ENCODE measurements around the gene SNX32. TPM values are rescaled to one million over a fixed set of nuclear protein-coding genes. Genes with fewer than 3 reads are reported as not detected.

Gene SNX32
- total RNA-seq (2014; rRNA removed; shearing (Covaris generic)), result 0.39 TPM in 1 of 2 replicates, not detected in the other

GRCh38 chr11:65833297-65834030, at the start of gene SNX32:
SNX32 (plus strand) TSS chr11:65833963; CDS start chr11:65834066, 103 bp downstream.
- DNase-seq (ENCODE audit: low read depth), result peak; percentile 94

- no peak for DNase-seq (ENCODE audit: low read depth)
Observed at GRCh38 chr11:65785319-65786007, 48.3 kb upstream of the SNX32 start.

DNA sequence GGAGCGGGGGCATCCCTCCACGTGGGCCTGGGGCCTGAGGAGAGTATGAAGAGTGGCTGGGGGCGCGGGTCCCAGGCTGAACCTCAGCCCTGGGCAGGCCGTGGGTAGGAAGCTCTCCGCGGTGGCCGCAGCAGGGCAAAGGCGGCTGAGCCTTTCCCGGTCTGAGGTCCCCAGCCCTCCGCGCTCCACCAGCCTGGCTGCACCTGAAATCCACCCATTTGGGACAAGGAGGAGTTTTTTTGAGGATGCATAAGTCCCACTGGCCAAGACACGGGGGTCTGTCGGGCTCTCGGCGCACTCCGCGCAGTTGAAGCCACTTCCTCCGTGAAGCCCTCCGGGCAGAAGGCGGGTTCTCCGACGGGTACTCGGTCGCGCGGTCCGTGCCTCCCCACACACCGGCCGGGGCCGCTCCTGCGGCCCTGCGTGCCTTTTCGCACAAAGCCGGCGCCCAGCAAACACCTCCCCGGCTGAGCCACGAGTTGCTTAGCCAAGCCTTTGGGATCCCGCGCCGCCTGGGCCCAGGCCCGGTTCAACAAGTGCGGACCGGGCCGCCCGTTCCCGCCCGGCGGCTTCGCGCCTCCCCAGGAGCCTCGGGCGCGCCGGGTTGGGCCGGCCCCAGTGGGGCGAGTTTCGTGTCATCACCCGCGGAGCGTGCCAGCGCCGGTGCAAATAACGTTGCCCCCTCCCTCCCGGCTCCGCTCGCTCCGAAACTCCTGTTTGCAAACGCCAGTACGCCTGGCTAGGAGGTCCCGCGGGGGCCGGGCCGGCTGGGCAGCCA, 47.6 kb upstream of the SNX32 start:
- no peak for DNase-seq (ENCODE audit: low read depth)

DNA sequence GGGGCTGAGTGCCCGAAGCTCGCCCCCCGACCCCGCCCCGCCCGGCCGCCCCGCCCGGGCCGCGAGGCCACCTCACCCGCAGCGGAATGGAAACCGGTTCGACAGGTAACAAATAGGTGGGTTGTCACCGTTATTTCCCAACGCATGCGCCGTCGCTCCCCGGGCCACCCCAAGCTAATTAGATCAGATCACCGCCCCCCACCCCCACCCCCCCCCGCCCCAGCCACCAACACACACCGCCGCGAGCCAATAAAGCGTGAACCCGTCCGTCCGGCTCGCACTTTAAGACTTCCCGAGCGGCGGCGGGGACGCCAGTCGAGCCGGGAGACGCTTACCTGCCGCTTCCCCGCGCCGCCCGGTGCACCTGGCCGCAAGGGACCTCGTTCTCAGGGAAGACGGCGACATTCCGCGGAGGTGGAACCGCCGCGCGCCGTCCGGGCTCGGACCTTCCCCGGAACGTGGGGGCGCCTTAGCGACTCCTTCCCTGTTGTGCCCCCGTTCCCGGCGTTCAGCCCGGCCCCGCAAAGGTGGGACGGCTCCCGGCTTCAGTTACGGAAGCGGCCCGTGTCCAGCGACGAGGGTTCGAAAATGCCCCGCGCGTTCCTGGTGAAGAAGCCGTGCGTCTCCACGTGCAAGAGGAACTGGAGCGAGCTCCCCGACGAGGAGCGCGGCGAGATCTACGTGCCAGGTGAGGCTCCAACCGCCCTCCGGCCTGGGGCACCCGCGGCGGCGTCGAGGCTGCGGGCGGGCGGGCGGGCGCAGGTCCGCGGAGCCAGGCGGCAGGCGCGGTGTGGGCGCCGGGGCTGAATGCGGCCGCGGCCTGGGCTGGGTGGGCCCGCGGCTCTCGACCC, 46.8 kb upstream of the SNX32 start, which contains the start of gene OVOL1:
TSS of gene OVOL1 (plus strand) at position 278 of the 851 bp plus-strand sequence. CDS start at position 589, 311 bp downstream.
- DNase-seq (ENCODE audit: low read depth), result no peak

DNA sequence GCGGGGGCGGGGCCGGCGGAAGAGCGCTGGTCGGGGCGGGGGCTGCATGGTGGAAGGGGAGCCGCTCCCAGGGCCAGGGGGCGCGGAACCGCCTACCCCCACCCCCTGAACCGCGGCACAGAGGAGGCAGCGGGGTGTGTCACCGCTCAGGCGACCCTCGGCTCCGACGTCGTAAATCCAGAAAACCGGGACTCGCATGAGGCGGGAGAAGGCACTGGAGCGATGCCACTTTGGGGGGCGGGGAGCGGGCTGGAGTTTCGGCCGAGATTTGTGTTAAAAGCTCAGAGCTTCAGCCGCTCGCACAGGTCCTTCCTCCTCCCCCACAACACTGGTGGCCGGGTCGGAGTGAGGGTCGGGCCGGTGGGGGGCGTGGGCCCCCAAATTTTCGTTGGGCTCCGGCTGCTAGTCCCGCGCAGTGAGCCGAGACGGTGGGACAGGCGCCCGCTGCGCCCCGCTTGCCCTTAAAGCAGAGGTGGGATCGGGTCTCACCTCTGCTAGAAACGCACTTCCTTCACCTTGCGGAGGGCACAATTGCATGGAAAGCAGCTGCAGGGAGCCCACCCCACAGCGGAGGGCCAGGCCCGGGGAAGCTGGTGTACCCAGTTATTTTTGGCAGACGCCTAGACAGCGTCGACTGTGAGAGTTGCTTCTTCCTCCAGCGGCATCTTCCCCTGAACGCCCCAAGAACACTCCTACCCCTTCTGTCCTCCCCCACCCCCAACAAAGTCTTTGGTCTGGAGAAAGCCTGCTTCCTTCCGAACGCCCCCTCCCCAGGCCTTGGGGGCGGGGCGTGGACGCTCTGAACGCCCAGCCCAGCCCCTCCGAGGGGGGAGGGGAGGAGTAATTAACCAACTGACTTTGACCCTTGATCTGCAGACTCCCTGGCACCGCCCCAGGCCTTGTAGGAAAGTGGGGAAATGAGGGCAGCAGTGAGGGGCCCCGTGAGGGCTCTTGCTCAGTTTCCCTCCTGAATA, 45.8 kb upstream of the SNX32 start:
- DNase-seq (ENCODE audit: low read depth), result no peak

- no peak for DNase-seq (ENCODE audit: low read depth)
Observed at GRCh38 chr11:65788821-65789220, 44.9 kb upstream of the SNX32 start.

DNA sequence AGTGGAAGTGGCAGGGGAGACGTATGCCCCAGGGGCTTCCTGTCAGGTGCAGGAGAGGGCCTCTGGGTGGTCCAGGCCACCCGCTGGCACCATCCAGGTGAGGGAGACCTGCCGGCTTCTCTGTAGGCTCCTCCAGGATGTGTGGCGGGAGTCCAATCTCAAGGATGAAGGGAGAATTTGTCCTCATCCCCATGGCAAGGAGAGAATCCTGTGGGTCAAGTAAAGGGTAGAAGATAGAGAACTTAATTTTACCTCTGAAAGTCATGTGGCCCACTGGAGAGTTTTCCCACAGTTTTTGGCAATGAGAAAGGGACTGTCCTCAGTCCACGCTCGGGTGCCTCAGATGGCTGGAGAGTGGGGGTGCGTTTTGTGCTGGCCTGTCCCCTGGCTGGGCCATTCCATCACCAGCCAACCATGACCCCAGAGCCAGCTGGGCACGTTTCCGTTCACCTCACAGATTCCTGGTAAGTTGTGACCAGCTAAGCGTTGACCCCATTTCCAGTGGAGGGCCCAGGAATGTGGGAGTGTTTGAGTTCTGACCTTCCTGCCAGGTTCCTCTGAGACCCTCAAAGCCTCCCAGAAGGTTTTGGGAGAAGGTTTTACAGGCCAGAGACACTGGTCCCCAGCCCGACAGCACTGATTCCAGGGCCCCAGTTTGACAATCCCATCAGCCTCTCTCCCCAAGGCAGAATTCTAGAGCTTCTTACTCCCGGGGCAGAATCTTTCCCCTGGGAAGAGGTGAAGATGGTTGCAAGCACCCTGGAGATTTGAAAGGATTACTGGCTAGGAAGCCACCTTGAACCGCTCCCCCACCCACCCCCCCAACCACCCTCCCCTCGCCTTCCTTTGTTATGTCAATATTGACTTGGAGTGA, 44.3 kb upstream of the SNX32 start:
- no peak for DNase-seq (ENCODE audit: low read depth)

GRCh38 chr11:65790104-65790901, 43.5 kb upstream of the SNX32 start:
- no peak for DNase-seq (ENCODE audit: low read depth)

DNA sequence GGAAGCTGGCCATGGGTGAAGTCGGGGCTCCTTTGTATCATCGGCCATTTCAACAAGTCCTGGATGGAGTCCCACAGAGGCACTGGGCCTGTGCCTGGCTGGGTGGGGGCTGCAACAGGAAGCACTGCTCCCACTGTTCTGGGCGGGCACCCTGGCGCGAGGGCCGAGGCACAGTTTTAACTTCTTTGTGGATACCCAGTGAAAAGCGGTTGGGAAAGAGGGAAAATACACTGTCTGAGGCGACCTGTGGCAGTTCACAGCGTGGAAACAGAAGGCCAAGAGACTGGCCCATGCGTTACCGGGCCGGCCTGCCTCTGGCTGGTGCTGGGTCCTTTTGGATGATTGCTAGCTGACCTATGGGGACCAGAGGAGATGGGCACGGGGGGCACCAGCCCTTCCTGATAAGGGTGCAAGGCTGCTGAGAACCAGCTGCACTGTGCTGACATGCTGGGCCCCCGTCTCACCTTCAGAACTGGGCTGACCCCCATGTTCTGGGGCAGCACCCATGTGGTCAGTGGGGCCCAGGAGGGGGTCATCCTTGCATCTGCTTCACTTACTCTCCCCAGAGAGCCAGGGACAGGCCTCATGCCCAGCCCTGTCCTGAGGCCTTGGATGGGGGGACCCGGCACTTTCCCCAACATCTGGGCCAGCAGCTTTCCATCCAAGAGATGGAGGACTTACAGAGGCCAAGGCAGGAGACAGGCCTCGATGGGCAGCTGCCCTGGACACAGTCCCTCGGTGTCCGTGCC, 42.7 kb upstream of the SNX32 start:
- DNase-seq (ENCODE audit: low read depth), result no peak

GRCh38 chr11:65791719-65792213, 42.0 kb upstream of the SNX32 start:
- peak; percentile 83 for DNase-seq (ENCODE audit: low read depth)

DNA sequence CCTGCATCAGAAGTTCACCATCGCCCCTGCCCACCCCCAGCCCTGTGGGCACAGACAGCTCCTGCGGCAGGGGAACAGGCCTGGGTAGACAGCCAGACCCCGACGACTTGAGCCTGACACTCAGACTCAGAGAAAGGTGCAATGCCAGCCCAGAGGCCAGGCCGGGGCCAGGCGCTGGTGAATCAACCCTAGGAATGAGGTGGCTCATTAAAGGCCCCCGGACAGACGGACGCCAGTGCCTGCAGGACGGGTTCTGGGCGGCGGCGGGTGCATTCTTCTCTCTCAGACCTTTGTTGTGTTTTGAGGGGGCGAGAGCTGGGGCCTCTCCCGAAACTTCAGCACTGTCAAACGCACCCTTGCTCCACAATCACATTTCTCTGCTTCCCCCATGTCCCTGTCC, 41.3 kb upstream of the SNX32 start:
- DNase-seq (ENCODE audit: low read depth), result no peak

GRCh38 chr11:65793144-65793581, 40.6 kb upstream of the SNX32 start:
- no peak for DNase-seq (ENCODE audit: low read depth)

DNA sequence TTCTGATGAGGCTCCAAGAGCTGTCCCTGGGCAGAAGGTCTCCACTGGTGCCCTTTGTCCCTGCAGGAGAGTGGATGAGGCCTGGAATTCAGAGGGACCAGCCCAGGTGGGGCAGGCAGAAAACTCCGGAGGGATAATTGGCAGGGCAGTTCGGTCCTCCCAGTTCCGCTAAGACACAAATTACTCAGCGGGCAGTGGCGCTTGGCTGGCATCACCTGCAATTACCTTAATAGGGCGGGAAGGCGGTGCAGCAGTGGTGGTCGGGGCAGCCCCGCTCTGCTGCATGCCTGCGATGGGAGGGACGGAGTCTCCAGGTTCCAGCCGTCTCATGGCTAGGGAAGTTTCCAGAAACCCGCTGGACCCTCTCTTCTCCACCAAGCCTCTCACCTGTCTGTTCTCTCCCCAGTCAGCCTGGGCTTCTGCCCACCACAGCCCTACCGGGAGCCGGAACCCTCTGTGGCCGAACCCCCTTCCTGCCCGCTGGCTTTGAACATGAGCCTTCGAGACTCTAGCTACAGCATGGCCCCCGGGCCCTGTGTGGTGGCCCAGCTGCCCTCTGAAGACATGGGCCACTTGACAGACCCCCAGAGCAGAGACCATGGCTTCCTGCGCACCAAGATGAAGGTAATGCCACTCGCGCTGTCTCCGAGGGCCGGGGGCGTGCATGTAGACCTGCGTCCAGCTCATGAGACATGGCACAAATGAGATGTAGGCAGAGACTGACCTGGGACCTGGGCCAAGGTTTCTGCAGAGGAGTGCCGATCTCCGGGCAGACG, 40.0 kb upstream of the SNX32 start:
- DNase-seq (ENCODE audit: low read depth), result no peak

DNA sequence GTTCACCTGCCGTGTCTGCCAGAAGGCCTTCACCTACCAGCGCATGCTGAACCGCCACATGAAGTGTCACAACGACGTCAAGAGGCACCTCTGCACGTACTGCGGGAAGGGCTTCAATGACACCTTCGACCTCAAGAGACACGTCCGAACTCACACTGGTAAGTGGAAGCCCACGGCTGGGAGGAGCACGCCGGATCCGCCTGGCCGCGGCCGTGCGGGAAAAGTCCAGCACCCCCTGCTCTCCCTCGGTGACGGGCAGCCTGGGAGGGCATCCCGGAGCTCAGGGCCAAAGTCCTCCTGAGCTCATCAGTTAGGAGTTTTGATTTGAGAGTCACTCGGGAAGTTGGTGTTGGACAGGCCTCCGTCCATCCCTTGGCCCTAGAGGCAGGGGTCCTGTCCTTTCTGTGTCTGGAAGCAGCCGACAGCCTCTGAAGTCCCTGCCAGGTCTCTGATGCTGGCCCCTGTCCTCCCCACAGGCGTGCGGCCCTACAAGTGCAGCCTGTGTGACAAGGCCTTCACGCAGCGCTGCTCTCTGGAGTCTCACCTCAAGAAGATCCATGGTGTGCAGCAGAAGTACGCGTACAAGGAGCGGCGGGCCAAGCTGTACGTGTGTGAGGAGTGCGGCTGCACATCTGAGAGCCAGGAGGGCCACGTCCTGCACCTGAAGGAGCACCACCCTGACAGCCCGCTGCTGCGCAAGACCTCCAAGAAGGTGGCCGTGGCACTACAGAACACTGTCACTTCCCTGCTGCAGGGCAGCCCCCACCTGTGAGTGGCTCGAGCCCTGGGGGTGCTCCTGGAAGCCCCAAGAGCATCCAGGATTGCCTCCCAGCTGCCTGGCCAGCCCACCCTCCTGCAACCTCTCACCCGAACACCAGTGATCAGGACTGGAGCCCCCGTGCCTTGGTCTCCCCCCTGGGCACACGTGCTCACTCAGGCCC, 38.9 kb upstream of the SNX32 start:
- DNase-seq (ENCODE audit: low read depth), result no peak
